Measurements from ENCODE around the gene HIC1. TPM values are rescaled to one million over a fixed set of nuclear protein-coding genes. Genes with fewer than 3 reads are reported as not detected.

HIC1 gene
- total and polyA plus RNA-seq, 9 of the 15 experiments (the other 6 are each of a cell fraction or from before 2014, with no cell fraction given): 0.01 to 2.5 (median 0.18) TPM

DNA sequence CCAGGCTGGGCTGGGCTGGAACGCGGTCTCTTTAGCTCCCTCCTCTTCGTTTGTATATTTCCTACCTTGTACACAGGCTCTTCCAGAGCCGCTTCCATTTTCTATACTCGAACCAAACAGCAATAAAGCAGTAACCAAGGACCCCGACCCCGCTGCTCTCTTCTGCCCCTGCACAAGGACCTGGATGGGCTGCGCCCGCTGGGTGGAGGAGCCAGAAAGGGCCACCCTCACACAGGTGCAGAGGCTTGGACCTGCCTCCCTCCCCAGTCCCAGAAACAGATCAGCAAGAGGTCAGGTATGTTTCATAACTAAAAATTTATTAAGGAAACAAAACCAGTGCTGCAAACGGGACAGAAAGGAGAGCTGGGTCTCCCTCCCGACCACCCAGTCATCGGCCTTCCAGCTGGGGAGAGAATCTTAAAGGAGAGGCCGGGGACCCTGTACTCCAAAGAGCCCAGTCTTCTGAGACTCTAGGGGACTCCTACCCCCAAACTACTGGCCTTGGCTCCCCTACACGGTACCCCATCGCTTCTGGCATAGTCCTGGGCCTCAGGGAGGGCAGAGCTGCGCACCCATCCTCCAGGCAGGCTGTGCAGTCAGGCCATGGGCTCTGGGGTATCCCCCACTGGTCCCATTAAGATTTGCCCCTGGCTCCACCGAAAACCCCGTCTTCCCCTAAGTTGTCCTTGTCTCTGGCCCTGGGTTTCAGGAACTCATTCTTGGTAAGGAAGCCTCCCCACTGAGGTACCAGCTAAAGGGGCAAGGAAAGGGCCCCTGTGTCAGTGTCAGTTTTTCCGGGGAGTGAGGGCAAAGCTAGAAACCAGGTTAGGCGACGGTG lies 4.9 kb downstream of the HIC1 start:
- H3K27me3 ChIP-seq (ENCODE audit: control insufficient read depth in 2 of 2, insufficient read depth in 2 of 2, low read length in 2 of 2): no peaks in the 10 kb centered on the region
- no peak overlapping the region for H3K9ac ChIP-seq (ENCODE audit: insufficient read depth in 1 of 2, low read depth in 2 of 2, low read length in 2 of 2)
- peaks cover 0 to 38% of the 10 kb centered on the region in 2 experiments; a peak in 2 of 5 replicates for H3K4me1 ChIP-seq (replicated peaks in 1 of 2; ENCODE audit: control insufficient read depth in 2 of 2, insufficient read depth in 2 of 2, low read length in 2 of 2)
- ChIA-PET CTCF (ENCODE audit: low intra/inter-chr PET ratio) (no interaction called here), POLR2A (interaction anchor here (0.6 kb wide), 1 partner anchor 95 kb away, joined by 3 read pairs; no protein-coding TSS in a partner anchor)
- no peaks in the 10 kb centered on the region for H3K79me2 ChIP-seq (ENCODE audit: control insufficient read depth, insufficient read depth, low read length)
- no TSS peak for BruUV-seq (replicated peaks)
- no peak overlapping the region for H3K27ac ChIP-seq (ENCODE audit: extremely low read depth, low read depth, low read length)
- ATAC-seq (no peak), DNase-seq (ENCODE audit: extremely low read depth in 1 of 4, low spot score in 3 of 4) (no peak), FAIRE-seq (no peak)
- no peak overlapping the region for H2AFZ ChIP-seq (ENCODE audit: low read depth, low read length)
- in situ Hi-C loops (cut with MboI): loop anchor here (10.0 kb wide), 1 partner anchor 185 kb away; no protein-coding TSS in a partner anchor
- H3K9me3 ChIP-seq (replicated peaks; ENCODE audit: control insufficient read depth, insufficient read depth, low read depth, low read length): no peaks in the 10 kb centered on the region
- H4K20me1 ChIP-seq (replicated peaks; ENCODE audit: control insufficient read depth, insufficient read depth, low read length): no peaks in the 10 kb centered on the region
- intact Hi-C loops (cut with micrococcal nuclease): loop anchor here (10.0 kb wide), 1 partner anchor 115 kb away; no protein-coding TSS in a partner anchor
- peaks cover 5% of the 10 kb centered on the region; the same call in 1 of the 3 replicates for H3K36me3 ChIP-seq (ENCODE audit: control insufficient read depth, insufficient read depth, low read length)
- WGBS (ENCODE audit: insufficient coverage, low coverage, missing lambda C conversion rate): 90% methylated on average over 10 of the region's 21 CpGs
- H3K4me2 ChIP-seq (ENCODE audit: insufficient read depth, low read length): no peak overlapping the region
- no peaks in the 10 kb centered on the region for H3K9me1 ChIP-seq (ENCODE audit: control insufficient read depth, insufficient read depth, low read length)
- H3K4me3 ChIP-seq: no peak overlapping the region
- TF ChIP-seq MBD2 (IDR thresholded peaks at IDR 0.05; ENCODE audit: borderline replicate concordance, low read depth) (no peak), IRF2 (CRISPR knock-in tag; IDR thresholded peaks at IDR 0.05) (no peak), HMGN3 (IDR thresholded peaks at IDR 0.05; ENCODE audit: borderline replicate concordance, extremely low read depth, insufficient read length, low read depth, low read length) (no peak), MYNN (IDR thresholded peaks at IDR 0.05) (no peak), MYNN (CRISPR knock-in tag; IDR thresholded peaks at IDR 0.05) (no peak), NFXL1 (CRISPR knock-in tag; IDR thresholded peaks at IDR 0.05) (no peak), EP300 (IDR thresholded peaks at IDR 0.05; ENCODE audit: low read length) (no peak), XRCC5 (IDR thresholded peaks at IDR 0.05; ENCODE audit: low read depth, low read length) (no peak), ARID1B (IDR thresholded peaks at IDR 0.05) (no peak), MCM7 (IDR thresholded peaks at IDR 0.05) (no peak), CCNT2 (IDR thresholded peaks at IDR 0.05; ENCODE audit: borderline replicate concordance, extremely low read depth, insufficient read length, low read depth, low read length) (no peak), ARID3A (IDR thresholded peaks at IDR 0.05; ENCODE audit: borderline replicate concordance, low read depth, low read length) (no peak), CBX5 (IDR thresholded peaks at IDR 0.05; ENCODE audit: borderline replicate concordance, low read depth) (no peak), FOXK2 (conservative IDR thresholded peaks at IDR 0.05 in 1 of 2, IDR thresholded peaks at IDR 0.05 in 1 of 2; ENCODE audit: low read depth in 2 of 2) (no peak), E4F1 (CRISPR knock-in tag; IDR thresholded peaks at IDR 0.05; ENCODE audit: borderline replicate concordance) (no peak), PTTG1 (tag; IDR thresholded peaks at IDR 0.05; ENCODE audit: low read depth) (no peak)
- TF ChIP-seq, protein P1, sequence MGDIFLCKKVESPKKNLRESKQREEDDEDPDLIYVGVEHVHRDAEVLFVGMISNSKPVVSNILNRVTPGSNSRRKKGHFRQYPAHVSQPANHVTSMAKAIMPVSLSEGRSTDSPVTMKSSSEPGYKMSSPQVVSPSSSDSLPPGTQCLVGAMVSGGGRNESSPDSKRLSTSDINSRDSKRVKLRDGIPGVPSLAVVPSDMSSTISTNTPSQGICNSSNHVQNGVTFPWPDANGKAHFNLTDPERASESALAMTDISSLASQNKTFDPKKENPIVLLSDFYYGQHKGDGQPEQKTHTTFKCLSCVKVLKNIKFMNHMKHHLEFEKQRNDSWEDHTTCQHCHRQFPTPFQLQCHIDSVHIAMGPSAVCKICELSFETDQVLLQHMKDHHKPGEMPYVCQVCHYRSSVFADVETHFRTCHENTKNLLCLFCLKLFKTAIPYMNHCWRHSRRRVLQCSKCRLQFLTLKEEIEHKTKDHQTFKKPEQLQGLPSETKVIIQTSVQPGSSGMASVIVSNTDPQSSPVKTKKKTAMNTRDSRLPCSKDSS (IDR thresholded peaks at IDR 0.05; ENCODE audit: low read depth, partially characterized antibody): no peak

All from K562 (cell line).